ENCODE data around the gene LRRC4.

The LRRC4 gene

DNA sequence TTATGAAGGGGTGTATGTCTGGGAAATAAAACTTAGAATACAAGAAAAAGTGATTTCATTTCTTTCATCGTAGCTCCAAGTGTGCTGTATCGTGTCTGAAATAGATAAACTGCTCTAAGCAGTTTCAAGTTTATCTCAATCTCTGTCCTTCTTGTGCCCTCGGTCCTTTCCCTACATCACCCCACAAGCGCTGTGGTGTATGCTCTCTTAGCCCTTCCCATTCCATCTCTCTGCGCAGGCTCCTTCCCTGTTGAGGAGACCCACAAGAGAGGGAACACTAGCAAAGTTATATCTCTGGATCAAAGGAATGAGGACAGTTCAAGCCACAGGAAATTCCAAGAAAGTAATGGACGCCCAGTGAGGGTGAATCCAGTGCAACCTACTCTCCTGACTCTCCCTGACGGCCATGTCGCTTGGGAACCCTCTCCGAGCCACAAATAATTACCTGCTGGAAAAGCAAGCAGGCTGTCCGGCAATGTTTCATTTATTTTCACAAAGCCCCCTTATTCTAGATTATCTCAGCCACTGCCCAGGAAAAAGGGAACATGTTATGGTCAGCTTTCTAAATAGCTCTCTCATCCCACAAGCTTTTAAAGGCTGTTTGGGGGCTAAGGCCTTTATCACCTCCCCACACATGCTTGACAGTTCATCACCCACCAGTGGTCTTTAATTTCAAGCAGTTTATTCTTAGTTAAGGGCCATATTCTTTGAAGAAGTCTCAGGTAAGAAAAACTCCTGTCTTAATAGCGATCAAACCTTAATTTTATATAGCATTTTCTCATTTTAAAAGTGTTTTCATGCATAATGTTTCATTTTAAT, 34.8 kb downstream of the LRRC4 start:
- Histone ChIP-seq H3K27ac (peak overlapping the region; percentile 64), H3K36me3 (ENCODE audit: control insufficient read depth, insufficient read depth, low read length) (no peaks in the 10 kb centered on the region), H3K9me3 (ENCODE audit: control insufficient read depth, low read length) (no peaks in the 10 kb centered on the region), H3K4me3 (ENCODE audit: low read depth, low read length) (no peak overlapping the region), H3K4me2 (ENCODE audit: low read length) (no peak overlapping the region), H3K9ac (no peak overlapping the region), H2AFZ (no peak overlapping the region), H3K79me2 (no peaks in the 10 kb centered on the region), H3K27me3 (ENCODE audit: control insufficient read depth, insufficient read depth, low read length) (no peaks in the 10 kb centered on the region), H3K4me1 (peaks cover 59% of the 10 kb centered on the region)
- TF ChIP-seq, protein P1, sequence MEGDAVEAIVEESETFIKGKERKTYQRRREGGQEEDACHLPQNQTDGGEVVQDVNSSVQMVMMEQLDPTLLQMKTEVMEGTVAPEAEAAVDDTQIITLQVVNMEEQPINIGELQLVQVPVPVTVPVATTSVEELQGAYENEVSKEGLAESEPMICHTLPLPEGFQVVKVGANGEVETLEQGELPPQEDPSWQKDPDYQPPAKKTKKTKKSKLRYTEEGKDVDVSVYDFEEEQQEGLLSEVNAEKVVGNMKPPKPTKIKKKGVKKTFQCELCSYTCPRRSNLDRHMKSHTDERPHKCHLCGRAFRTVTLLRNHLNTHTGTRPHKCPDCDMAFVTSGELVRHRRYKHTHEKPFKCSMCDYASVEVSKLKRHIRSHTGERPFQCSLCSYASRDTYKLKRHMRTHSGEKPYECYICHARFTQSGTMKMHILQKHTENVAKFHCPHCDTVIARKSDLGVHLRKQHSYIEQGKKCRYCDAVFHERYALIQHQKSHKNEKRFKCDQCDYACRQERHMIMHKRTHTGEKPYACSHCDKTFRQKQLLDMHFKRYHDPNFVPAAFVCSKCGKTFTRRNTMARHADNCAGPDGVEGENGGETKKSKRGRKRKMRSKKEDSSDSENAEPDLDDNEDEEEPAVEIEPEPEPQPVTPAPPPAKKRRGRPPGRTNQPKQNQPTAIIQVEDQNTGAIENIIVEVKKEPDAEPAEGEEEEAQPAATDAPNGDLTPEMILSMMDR (IDR thresholded peaks at IDR 0.05): no peak

DNA sequence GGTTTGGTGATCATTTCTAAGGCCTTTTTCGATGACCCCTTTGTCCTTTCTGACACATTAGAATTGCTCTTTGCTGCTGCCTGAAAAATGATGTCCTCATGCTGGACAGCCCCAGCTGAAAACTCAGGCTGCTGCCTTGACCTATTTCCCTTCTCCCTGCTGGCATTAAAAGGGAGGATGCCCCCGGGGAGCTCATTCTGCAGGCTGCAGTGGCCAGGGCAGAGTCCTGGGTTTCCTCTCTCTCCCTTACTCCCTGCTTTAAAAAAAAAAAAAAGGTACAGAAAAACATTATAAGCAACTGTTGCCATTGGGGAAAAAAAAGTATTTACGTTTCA, 35.4 kb downstream of the LRRC4 start:
- TF ChIP-seq, protein P1 (IDR thresholded peaks at IDR 0.05): no peak
- H3K9ac ChIP-seq: no peak overlapping the region
- H3K9me3 ChIP-seq (ENCODE audit: control insufficient read depth, low read length): no peaks in the 10 kb centered on the region

DNA sequence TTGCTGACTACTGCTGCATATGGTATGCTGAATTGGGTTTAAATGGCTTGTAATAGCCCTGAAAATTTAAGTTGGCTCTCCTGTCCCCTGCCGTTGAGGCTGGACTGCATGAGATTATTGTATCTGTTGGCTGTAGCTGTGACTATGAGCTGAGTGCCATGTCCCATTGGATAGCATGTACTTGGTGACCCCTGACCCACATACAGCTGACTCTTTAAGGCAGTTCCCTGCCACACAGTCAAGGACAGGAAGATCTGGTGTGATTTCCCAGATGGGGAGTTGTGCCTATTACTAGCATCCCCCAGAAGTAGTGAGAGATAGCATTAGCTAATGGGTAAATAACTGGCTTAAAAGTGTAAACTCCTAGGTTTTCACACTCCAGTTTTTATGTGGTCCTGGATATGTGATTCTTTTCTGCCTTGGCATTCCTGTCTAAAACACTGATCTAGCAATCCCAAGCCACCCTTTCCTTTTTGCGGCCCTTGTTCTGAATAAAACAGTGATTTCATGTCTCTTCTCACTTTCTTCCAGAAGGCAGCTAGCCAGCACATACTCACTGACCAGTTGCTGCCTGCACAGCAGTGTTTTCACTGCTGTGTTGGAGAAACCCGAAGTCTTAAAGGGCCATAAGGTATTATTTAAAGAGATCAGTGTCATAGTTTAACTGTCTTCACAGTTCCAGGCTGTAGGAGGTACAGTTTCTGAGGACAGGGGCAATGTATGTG, 35.9 kb downstream of the LRRC4 start:
- TF ChIP-seq, protein P1 (IDR thresholded peaks at IDR 0.05): no peak
- H3K79me2 ChIP-seq: no peaks in the 10 kb centered on the region
- H3K36me3 ChIP-seq (ENCODE audit: control insufficient read depth, insufficient read depth, low read length): no peaks in the 10 kb centered on the region
- H3K4me1 ChIP-seq: peaks cover 49% of the 10 kb centered on the region
- no peaks in the 10 kb centered on the region for H3K27me3 ChIP-seq (ENCODE audit: control insufficient read depth, insufficient read depth, low read length)
- no peaks in the 10 kb centered on the region for H3K9me3 ChIP-seq (ENCODE audit: control insufficient read depth, low read length)
- H3K4me3 ChIP-seq (ENCODE audit: low read depth, low read length): no peak overlapping the region
- no peak overlapping the region for H3K9ac ChIP-seq
- H3K27ac ChIP-seq: peak overlapping the region; percentile 64
- peak overlapping the region; percentile 36 for H2AFZ ChIP-seq
- H3K4me2 ChIP-seq (ENCODE audit: low read length): no peak overlapping the region

More for the DNA sequence above, 35.4 kb downstream of the LRRC4 start:
- no peak overlapping the region for H3K4me3 ChIP-seq (ENCODE audit: low read depth, low read length)
- H3K36me3 ChIP-seq (ENCODE audit: control insufficient read depth, insufficient read depth, low read length): no peaks in the 10 kb centered on the region
- peaks cover 53% of the 10 kb centered on the region for H3K4me1 ChIP-seq
- H3K79me2 ChIP-seq: no peaks in the 10 kb centered on the region
- H2AFZ ChIP-seq: peak overlapping the region; percentile 36
- peak overlapping the region; percentile 64 for H3K27ac ChIP-seq
- H3K4me2 ChIP-seq (ENCODE audit: low read length): no peak overlapping the region
- H3K27me3 ChIP-seq (ENCODE audit: control insufficient read depth, insufficient read depth, low read length): no peaks in the 10 kb centered on the region

DNA sequence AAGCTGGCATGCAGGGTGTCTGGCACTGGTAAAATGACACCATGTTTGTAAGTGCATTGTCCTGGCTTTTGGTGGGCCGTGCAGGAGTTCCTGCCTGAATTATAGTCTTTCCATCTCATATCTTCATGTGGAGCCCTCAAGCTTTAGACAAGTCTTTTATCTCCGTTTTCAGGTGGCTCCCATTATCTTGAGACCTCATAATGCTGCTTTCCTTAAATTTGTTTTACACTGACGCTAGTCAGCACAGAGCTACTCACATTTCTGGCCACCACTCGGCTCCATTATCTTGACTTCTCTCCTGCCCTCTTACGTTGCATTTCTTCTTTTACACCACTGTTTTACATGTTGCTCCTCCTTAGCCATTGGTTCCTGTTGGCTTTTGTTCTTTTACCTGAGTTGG, 37.2 kb downstream of the LRRC4 start:
- Histone ChIP-seq H3K9me3 (ENCODE audit: control insufficient read depth, low read length) (no peaks in the 10 kb centered on the region), H3K27me3 (ENCODE audit: control insufficient read depth, insufficient read depth, low read length) (no peaks in the 10 kb centered on the region), H2AFZ (peak overlapping the region; percentile 18), H3K9ac (no peak overlapping the region), H3K4me3 (ENCODE audit: low read depth, low read length) (no peak overlapping the region), H3K79me2 (no peaks in the 10 kb centered on the region), H3K36me3 (ENCODE audit: control insufficient read depth, insufficient read depth, low read length) (no peaks in the 10 kb centered on the region), H3K4me2 (ENCODE audit: low read length) (no peak overlapping the region), H3K4me1 (peaks cover 43% of the 10 kb centered on the region), H3K27ac (no peak overlapping the region)
- TF ChIP-seq, protein P1 (IDR thresholded peaks at IDR 0.05): no peak
